ENCODE measurements around the gene MARS1.
A peak's percentile ranks its signal among the peaks of the same experiment; 100 is the strongest.

MARS1 gene

DNA sequence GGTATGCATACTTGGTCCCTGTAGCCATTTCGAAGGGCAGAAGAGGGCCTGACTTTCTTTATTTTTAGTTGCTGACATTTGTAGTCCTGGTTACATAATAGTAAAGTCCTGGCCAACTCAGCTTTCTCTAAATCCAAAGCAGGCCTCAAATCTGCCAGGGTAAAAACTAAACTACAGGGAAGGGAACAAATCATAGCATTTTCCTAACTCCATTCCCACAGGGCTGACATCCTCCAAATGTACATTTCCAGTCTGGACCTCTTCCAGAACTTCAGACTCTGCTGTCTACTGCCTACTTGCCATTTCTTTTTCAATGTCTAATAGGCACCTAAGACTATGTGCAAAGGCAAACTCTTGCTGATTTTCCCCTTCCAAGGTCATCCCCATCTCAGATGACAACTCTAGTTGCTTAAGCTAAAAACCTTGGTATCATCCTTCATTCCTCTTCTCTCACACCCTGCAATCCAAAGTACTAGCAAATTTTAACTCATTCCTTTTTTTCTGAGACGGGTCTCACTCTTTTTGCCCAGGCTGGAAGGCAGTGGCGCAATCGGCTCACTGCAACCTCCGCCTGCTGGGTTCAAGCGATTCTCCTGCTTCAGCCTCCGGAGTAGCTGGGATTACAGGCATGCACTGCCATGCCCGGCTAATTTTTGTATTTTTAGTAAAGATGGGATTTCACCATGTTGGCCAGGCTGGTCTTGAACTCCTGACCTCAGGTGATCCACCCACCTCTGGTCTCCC is 30.5 kb downstream of the MARS1 start:
- DNase-seq: peak in 2 of 4 experiments; percentile 8 to 25

DNA sequence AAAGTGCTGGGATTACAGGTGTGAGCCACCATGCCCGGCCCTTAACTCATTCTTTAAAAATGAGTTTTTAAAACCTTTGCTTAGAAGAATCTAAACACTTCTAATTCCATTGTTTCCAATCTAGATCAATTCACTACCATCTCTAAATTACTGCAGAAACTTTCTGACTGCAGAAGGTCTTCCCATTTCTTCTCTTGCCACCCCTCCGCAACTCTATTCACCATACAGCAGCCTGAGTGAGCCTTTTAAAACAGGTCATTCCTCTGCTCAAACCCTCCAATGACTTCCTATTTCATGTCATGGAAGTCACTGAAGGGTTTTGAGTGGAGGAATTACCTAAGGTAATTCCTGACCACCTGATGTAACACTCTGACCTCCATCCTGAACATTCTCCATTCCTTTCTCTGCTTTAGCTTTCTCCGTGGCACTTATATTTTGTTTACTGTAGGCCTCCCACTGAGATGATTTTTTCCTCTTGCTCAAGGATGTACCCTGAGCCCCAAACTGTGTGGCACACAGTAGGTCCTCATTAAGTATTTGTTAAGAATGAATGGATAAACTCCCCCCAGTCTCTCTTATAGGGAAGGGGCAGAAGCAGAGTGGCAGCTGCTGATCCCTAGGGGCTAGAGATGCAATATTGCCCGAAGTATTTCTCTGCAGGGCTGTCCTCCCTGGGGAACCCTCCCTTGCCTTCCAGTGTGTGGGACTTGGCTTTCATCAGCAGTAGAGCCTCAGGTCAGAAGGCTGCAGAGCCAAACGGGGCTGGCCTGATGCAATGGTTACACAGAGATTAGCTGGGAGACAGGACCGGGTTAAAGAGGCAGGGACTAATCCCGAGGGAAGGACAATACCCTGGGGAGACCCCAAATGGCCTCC is 31.3 kb downstream of the MARS1 start:
- DNase-seq: peak in 3 of 4 experiments; percentile 48 to 62 (median 56)

DNA sequence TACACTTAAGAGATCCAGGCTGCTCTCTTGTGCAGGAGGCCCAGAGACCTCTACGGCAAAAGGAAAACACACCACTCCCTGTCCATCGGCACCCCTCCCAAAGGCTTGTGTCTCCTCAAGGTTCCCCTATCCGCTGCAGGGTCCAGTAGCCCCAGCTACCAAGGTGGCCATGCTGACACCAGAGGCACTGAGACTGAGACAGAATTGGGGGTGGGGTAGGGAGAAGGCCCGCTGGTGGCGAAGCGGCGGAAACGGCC is 31.9 kb downstream of the MARS1 start:
- DNase-seq: peak in 1 of 4 experiments; percentile 51

DNA sequence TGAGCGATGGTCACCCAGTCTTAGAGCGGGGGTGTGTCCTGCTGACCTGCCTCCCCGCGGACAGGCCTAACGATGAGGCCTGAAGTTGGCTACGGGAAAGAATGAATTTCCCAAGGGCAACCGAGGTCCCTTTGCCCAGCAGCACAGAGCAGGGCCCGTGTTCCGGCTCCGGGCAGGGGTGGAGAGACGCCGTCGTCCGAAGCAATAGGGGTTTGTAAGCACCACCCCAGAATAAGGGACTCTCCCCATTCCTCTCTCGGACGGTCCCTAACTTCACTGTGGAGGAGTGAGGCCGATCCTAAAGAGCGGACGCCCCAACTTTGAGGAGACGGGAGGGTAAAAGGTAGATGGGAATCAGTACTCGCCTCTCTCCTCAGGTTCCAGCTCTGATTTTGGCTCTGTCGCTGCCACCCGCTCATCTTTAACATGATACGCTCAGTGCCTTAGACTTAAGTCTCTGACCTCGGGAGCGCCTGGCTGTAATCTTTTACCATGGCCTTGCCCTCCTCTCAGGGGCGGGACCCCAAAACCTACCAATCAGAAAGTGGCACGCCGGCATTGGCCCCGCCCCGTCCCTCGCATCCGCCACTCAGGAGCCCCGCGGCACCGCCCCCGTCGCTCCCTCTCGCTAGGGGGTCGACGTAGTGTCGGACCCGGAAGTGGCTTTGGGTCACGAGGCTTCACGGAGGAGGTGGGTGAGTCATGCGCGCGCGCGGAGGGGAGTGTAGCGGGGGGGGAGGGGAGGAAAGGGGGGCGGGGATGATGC is 32.4 kb downstream of the MARS1 start, which contains the start of gene DDIT3:
TSS of gene DDIT3 (minus strand) at position 462 of the 766 bp plus-strand sequence. CDS start 3,108 bp downstream, outside the sequence.
- DNase-seq: peak; percentile 100

DNA sequence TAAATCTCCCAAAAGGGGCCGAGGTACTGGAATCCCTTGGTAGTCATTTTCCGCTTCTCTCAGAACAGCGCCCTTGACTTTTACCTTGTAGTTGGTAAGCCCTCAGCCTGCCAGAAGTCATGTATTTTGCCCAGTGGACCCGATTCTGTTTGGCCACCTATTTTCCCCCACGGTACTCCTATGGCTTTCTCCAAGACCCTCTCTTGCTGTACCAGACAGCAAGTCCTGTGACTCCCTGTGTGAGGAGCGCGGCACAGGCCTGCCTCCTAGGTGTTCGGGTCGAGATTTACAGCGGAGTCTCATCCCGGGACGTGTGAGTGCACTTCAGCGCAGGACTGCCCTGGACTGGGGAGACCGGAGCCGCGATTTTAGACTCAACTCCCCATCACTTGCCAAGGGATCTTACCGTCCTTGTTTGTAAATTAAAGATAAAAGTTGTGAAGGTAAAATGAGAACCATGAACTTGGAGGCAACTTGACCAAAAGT is 33.7 kb downstream of the MARS1 start:
- no peak for DNase-seq

DNA sequence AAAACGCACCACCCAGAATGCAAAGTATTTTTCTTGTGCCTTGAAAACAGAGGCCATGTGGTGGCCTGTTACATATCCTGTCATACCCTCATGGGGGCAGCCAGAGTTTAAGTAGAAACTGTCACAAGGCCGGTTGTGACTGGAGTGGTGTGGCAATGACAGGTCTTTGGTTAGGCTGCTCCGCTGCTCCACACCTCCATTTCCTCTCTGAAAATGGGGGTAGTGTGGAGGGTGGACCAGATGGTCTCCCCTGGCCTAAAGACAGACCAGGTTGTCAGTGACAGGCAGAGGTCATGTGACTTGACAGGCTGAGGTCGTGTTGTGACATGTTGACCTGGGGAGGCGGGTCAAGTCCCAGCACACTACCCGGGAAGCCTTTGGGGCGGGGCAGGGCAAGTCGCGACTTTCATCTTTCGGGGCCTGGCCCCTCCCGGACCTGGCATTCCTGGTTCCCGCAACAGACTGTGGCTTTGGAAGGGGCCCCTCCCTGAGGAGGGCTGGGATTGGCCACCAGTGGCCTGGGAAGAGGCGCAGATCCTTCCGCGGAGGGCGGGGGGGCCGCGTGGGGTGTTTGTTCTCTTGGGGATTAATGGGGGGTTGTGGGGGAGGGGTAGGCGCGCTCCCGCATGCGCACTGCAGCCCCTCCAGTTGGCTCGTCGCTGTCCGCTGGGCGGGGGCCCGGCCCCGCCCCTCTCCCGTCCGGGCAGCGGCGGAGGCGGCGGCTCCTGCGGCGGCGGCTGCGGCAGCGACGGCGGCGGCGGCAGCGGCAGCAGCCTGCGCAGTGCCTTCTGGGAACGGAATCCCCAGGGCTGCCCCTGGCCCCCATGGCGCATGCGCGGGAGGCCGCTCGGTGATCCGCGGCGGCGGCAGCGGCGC is 34.4 kb downstream of the MARS1 start, which contains the start of gene MBD6:
TSS of gene MBD6 (plus strand) at position 814 of the 876 bp plus-strand sequence. CDS start 1,480 bp downstream, outside the sequence.
- peak; percentile 94 to 96 (median 96) for DNase-seq

DNA sequence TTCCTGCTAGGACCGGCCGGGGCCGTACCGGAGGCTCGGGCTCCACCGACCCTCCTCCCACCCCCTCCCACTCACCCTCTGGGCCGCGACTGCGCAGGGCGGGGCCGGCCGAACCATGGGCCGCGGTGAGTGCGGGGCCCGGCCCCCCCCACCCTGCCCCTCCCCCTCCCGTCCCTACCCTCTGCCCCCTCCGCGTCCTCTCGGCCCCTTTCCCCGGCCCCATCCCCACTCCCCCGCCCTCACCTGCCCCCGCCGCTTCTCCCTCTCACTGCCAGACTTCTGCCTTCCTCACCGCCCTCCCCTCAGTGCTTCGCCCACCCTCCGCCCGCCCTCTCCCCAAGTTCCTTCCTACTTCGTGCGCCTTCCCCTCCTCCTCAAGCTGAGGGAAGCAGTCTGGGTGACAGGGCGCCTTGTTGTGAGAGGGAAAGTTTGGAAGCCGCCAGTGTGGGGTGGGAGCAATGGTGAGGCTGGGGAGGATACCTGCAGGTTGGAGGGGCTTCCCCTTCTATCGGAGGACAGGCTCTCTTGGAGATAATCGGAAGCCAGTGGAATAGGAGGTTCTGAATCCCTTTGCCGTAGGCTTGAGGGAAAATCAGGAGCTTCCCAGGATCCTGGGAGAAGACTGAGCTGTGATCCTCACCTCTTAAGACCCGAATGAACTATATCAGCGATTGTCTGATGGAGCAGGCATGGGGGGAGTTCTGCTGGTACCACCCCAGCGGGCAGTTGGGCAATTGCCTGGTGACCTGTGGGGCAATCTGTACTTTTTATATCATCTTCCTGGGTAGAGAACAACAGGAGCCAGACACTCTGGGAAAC is 35.2 kb downstream of the MARS1 start:
- DNase-seq: peak; percentile 73 to 92 (median 84)

DNA sequence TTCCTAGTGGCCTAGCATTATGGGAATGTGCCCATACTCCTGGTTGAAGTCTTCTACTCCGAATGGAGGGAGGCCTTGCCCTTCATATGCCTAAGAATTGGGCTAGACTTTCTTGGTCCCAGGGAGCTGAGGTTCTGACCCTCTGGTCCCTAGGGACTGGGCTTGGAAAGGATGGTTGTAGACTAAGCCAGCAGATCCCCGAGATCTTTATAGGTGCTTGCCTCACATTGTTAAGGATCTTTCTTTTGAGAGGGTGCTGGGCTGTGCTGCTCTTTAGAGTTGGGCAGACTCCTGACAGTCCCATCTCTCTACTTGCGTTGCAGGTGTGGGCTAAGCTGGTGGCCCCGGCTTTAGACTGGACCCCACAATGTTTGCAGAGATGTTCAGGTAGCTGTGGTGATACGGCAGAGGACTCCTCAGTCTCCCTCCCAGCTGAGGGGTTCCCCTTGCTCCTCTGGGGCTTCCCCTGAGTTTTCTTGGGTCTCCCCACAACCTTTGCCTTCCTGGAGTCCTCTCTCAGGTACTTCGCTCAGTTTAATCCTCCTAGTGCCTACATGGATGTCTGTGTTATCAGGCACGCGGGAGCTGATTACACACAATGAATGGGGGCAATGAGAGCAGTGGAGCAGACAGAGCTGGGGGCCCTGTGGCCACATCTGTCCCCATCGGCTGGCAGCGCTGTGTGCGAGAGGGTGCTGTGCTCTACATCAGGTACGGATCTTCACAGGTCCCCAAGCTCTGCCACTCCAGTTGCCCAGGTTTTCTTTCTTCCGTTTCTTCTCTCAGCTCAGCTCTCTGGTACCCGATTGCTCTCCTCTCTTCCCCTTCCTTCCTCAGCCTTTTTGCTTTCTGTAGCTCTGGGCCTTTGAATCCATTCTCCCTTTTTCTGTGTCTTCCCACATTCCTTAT is 36.1 kb downstream of the MARS1 start:
- no peak for DNase-seq

DNA sequence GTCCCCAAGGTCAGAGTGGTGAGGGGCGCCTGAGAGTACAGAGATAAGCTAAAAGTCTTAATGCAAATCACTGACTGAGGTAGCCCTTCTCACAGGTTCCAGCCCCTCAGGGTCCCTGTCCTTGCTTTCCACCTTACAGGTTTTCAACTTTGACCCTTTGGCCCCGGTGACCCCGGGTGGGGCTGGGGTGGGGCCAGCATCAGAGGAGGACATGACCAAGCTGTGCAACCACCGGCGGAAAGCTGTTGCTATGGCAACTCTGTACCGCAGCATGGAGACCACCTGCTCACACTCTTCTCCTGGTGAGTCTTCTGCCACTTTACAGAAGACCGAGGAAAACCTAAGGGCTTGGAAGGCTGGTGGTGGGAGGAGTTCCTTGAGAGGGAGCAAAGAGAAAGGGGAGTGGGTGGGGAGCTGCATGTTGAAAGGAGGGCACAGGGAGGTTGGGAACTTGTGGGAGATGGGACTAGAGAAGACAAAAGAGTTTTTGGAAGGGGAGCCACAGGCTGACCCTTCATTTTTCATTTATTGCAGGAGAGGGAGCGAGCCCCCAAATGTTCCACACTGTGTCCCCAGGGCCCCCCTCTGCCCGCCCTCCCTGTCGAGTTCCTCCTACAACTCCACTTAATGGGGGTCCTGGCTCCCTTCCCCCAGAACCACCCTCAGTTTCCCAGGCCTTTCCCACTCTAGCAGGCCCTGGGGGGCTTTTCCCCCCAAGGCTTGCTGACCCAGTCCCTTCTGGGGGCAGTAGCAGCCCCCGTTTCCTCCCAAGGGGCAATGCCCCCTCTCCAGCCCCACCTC is 37.1 kb downstream of the MARS1 start:
- DNase-seq: no peak

DNA sequence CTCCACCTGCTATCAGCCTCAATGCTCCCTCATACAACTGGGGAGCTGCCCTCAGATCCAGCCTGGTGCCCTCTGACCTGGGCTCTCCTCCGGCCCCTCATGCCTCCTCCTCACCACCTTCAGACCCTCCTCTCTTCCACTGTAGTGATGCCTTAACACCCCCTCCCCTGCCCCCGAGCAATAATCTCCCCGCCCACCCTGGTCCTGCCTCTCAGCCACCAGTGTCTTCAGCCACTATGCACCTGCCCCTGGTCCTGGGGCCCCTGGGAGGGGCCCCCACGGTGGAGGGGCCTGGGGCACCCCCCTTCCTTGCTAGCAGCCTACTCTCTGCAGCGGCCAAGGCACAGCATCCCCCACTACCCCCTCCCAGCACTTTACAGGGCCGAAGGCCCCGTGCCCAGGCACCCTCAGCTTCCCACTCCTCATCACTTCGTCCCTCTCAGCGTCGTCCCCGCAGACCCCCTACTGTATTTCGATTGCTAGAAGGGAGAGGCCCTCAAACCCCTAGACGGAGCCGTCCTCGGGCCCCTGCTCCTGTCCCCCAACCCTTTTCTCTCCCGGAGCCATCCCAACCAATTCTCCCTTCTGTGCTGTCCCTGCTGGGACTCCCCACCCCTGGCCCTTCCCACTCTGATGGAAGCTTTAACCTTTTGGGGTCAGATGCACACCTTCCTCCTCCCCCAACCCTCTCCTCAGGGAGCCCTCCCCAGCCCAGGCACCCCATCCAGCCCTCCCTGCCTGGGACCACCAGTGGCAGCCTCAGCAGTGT is 37.9 kb downstream of the MARS1 start:
- no peak for DNase-seq

DNA sequence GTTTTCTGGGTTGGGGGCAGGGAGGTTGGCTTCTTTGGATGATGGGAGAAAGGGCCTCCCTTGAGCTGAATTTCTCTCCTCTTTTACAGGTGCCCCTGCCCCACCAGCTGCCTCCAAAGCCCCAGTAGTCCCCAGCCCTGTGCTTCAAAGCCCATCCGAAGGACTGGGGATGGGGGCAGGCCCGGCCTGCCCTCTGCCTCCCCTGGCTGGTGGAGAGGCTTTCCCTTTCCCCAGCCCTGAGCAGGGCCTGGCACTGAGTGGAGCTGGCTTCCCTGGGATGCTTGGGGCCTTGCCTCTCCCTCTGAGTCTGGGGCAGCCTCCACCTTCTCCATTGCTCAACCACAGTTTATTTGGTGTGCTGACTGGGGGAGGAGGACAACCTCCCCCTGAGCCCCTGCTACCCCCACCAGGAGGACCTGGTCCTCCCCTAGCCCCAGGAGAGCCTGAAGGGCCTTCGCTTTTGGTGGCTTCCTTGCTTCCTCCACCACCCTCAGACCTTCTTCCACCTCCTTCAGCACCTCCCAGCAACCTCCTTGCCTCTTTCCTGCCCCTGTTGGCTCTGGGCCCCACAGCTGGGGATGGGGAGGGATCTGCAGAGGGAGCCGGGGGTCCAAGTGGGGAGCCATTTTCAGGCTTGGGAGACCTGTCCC is 38.7 kb downstream of the MARS1 start:
- no peak for DNase-seq

DNA sequence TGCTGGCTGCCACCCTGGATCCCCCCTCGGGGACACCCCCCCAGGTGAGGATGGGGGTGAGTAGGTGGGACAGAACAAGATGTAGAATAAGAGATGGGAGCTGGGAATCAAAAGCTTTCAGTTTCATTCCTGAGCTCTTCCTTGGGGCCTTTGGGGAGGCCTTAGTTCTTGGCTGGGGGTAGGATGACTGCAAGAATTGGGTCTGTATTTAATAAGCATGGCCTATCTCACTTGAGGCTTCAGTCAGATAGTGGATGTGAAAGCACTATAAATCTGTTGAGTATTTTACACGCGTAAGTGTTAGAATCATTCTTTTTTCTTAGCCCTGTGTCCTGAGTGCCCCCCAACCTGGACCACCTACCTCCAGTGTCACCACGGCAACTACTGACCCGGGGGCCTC is 39.3 kb downstream of the MARS1 start:
- DNase-seq: no peak

DNA sequence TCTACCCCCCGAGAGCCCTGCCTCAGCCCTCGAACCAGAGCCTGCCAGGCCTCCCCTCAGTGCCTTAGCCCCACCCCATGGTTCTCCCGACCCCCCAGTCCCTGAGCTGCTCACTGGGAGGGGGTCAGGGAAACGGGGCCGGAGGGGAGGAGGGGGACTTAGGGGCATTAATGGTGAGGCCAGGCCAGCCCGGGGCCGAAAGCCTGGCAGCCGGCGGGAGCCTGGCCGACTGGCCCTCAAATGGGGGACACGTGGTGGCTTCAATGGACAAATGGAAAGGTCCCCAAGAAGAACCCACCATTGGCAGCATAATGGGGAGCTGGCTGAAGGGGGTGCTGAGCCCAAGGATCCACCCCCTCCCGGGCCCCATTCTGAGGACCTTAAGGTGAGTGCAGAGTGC is 40.3 kb downstream of the MARS1 start:
- DNase-seq: no peak

DNA sequence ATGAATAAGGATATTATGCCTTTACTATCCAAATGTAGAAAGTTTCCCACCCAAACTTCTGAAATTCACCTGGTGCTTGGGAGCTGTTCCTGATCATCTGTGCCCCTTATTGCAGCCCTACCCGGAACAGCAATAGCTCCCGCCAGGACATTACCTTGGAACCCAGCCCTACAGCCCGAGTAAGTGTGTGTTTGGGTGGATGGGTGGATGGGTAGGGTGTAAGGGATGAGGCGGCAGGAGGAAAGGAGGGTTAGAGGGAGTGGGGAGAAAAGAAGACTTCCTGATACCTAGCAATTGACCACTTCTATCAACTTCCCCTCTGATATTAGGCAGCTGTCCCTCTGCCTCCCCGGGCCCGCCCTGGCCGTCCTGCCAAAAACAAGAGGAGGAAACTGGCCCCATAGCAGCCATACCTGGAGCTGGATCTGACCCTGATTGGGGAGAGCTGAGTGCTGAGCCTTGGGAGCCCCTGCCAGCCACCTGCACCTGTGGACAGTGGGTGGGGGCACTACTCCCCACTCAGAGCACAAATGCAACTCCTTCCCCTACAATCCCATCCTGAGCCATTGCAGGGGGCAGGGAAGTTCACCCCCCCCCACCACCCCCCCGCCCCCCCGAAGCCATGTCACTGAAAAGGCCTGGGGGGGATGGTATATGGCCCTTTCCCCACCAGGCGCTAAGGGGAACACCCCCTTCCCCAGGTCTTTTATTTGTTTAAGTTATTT is 41.1 kb downstream of the MARS1 start:
- DNase-seq: no peak

DNA sequence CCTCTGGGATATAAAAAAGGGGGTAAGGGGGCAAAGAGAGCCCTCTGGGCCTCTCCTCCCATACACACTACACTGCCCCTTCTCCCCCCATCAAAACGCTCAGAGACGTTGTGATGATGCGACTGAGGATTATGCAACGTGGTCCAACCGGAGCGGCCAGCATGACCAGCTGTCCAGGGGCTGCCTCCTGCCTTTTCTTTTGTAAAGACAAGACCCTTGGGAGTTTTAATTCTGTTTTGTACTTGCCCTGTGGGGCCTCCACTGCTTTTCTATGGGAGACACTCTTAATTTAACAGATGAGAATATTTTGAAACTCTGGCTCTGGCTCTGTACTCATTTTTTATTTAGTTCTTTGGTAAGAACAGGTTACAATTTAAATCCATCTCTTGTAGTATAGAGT is 42.0 kb downstream of the MARS1 start:
- DNase-seq: no peak

DNA sequence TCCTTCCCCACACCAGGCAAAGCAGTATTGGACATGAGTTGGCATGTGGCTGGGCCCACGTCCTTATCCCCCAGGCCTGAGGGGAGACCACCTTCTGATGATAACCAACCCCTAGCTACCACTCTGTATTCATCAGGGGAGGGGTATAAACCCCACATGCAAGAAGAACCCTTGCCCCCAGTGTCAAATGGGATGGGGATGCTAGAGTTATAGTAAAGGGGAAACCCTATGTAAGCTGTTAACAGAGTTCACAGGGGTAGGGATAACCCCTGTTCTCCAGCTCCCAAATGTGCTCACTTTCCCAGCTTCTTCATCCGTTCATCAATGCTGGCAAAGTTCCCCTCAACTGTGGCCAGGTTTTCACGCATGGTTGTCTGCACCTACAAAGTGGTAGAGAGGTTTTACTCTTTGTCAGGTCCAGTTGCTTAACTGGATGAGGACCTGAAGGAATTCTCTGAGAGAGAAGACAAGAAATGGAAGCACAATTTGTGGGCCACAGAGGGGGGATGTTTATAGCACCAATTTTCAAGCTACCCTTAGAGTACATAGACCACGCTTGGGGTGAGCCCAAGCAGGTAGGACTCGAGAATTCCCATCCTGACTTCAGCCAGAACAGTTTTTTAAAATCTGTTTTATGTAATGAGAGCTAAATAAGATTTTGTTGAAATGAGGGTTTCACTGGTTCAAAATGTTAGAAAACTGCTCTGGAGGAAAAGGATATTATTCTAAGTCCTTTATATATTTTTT is 42.7 kb downstream of the MARS1 start:
- DNase-seq: no peak

Data from suppressor macrophage (primary cell).